WTC11 (cell line): ENCODE data around the gene ARFIP1. TPM values are rescaled to one million over a fixed set of nuclear protein-coding genes. Genes with fewer than 3 reads are reported as not detected.
A peak's percentile ranks its signal among the peaks of the same experiment; 100 is the strongest.

Experiments used
- ATAC-seq: fragments of 200-7000 bp; cut with Tn5 transposase; 2 replicates; pipeline ENCODE4 v1.10.0; 2021; ENCODE audit warnings: mild to moderate bottlenecking, moderate library complexity
- CTCF ChIA-PET: fragments of 300-600 bp; sonication (Branson Sonifier 250); formaldehyde crosslinking; loops from one replicate; lab custom pipeline; 2021; ENCODE audit warnings: antibody characterized with exemption; lab: Charles Lee
- POLR2A ChIA-PET: fragments of 350-600 bp; sonication (Branson Sonifier 250); formaldehyde crosslinking; loops from one replicate; lab custom pipeline; 2021; ENCODE audit warnings: antibody characterized with exemption; lab: Charles Lee
- DNase-seq: peaks from one replicate; pipeline ENCODE4 v3.0.0; 2021; ENCODE audit warnings: low spot score
- H3K27ac Mint-ChIP-seq: 2 replicates; pipeline ENCODE4 v1.8.0; 2021; ENCODE audit warnings: mixed read lengths
- H3K27me3 Mint-ChIP-seq: 2 replicates; pipeline ENCODE4 v1.8.0; 2021; ENCODE audit warnings: low read depth, mild to moderate bottlenecking, moderate library complexity, mixed read lengths
- H3K36me3 Mint-ChIP-seq: 2 replicates; pipeline ENCODE4 v1.8.0; 2021; ENCODE audit warnings: mixed read lengths
- H3K4me1 Mint-ChIP-seq: 2 replicates; pipeline ENCODE4 v1.8.0; 2022; ENCODE audit warnings: mixed read lengths
- H3K4me3 Mint-ChIP-seq: 2 replicates; pipeline ENCODE4 v1.8.0; 2021; ENCODE audit warnings: mild to moderate bottlenecking, moderate library complexity, mixed read lengths
- H3K9me3 Mint-ChIP-seq: 2 replicates; pipeline ENCODE4 v1.8.0; 2021; ENCODE audit warnings: mixed read lengths
- EMX1 ChIP-seq: fragments of 250-450 bp; sonication (Bioruptor Pico); IDR thresholded peaks from 2 replicates; pipeline ENCODE4 v1.8.0; 2021; ENCODE audit warnings: mild to moderate bottlenecking
- FOXK1 ChIP-seq: sonication (generic); formaldehyde crosslinking; IDR thresholded peaks from 2 replicates; pipeline ENCODE4 v1.8.0; 2022; ENCODE audit warnings: mild to moderate bottlenecking, moderate library complexity, missing genetic modification reagents
- GABPB1 ChIP-seq: sonication (generic); formaldehyde crosslinking; IDR thresholded peaks from 2 replicates; pipeline ENCODE4 v1.8.1; 2023; ENCODE audit warnings: mild to moderate bottlenecking, missing genetic modification reagents
- HMGA2 ChIP-seq: fragments of 250-450 bp; sonication (Bioruptor Pico); IDR thresholded peaks from 2 replicates; pipeline ENCODE4 v1.4.0; 2021; ENCODE audit warnings: mild to moderate bottlenecking, moderate library complexity
- KAT7 ChIP-seq: sonication (generic); formaldehyde crosslinking; IDR thresholded peaks from 2 replicates; pipeline ENCODE4 v1.8.1; 2023; ENCODE audit warnings: missing genetic modification reagents, mild to moderate bottlenecking, borderline replicate concordance
- NFATC4 ChIP-seq: fragments of 250-450 bp; sonication (Bioruptor Pico); IDR thresholded peaks from 2 replicates; pipeline ENCODE4 v1.9.0; 2021; ENCODE audit warnings: mild to moderate bottlenecking
- NFYB ChIP-seq: sonication (generic); formaldehyde crosslinking; conservative IDR thresholded peaks from 2 replicates; pipeline ENCODE4 v1.8.0; 2022; ENCODE audit warnings: low read depth, missing genetic modification reagents
- NR3C1 ChIP-seq: sonication (generic); formaldehyde crosslinking; conservative IDR thresholded peaks from 2 replicates; pipeline ENCODE4 v1.8.1; 2023; ENCODE audit warnings: low read depth, mild to moderate bottlenecking, missing genetic modification reagents
- ZNF671 ChIP-seq: fragments of 250-450 bp; sonication (Bioruptor Pico); IDR thresholded peaks from 2 replicates; pipeline ENCODE4 v1.8.0; 2021; ENCODE audit warnings: mild to moderate bottlenecking
- total RNA-seq: library from RNA; stranded (reverse); gene quantifications from 3 replicates; pipeline ENCODE4 v1.2.3, GENCODE V29; 2021
- TF ChIP-seq, protein P1 (sequence below): sonication (generic); formaldehyde crosslinking; IDR thresholded peaks from 2 replicates; pipeline ENCODE4 v1.8.0; 2022; ENCODE audit warnings: mild to moderate bottlenecking, missing genetic modification reagents
- TF ChIP-seq, protein P2 (sequence below): sonication (generic); formaldehyde crosslinking; IDR thresholded peaks from 2 replicates; pipeline ENCODE4 v1.8.1; 2022; ENCODE audit warnings: low read depth, missing genetic modification reagents, borderline replicate concordance
- TF ChIP-seq, protein P3 (sequence below): sonication (generic); formaldehyde crosslinking; conservative IDR thresholded peaks from 2 replicates; pipeline ENCODE4 v1.8.1; 2023; ENCODE audit warnings: mild to moderate bottlenecking, low read depth, missing genetic modification reagents, moderate library complexity
- TF ChIP-seq, protein P4 (sequence below): fragments of 250-450 bp; sonication (Bioruptor Pico); IDR thresholded peaks from 2 replicates; pipeline ENCODE4 v2.1.2; 2022; ENCODE audit warnings: mild to moderate bottlenecking, moderate library complexity
- TF ChIP-seq, protein P5 (sequence below): fragments of 250-450 bp; sonication (Bioruptor Pico); IDR thresholded peaks from 2 replicates; pipeline ENCODE4 v1.9.0; 2021; ENCODE audit warnings: mild to moderate bottlenecking, borderline replicate concordance
- TF ChIP-seq, protein P6 (sequence below): fragments of 250-450 bp; sonication (Bioruptor Pico); IDR thresholded peaks from 2 replicates; pipeline ENCODE4 v1.9.0; 2021; ENCODE audit warnings: moderate library complexity, mild to moderate bottlenecking, inconsistent platforms, borderline replicate concordance
- TF ChIP-seq, protein P7 (sequence below): sonication (generic); formaldehyde crosslinking; IDR thresholded peaks from 2 replicates; pipeline ENCODE4 v1.8.1; 2022; ENCODE audit warnings: low read depth, mild to moderate bottlenecking, moderate library complexity, missing genetic modification reagents, borderline replicate concordance
- TF ChIP-seq, protein P8 (sequence below): sonication (generic); formaldehyde crosslinking; conservative IDR thresholded peaks from 2 replicates; pipeline ENCODE4 v1.8.1; 2022; ENCODE audit warnings: mild to moderate bottlenecking, missing genetic modification reagents
- TF ChIP-seq, protein P9 (sequence below): fragments of 250-450 bp; sonication (Bioruptor Pico); IDR thresholded peaks from 2 replicates; pipeline ENCODE4 v1.9.0; 2021; ENCODE audit warnings: mild to moderate bottlenecking

The ARFIP1 gene
- total RNA-seq, 1 experiment from 2014 or later = 35.3 TPM

DNA sequence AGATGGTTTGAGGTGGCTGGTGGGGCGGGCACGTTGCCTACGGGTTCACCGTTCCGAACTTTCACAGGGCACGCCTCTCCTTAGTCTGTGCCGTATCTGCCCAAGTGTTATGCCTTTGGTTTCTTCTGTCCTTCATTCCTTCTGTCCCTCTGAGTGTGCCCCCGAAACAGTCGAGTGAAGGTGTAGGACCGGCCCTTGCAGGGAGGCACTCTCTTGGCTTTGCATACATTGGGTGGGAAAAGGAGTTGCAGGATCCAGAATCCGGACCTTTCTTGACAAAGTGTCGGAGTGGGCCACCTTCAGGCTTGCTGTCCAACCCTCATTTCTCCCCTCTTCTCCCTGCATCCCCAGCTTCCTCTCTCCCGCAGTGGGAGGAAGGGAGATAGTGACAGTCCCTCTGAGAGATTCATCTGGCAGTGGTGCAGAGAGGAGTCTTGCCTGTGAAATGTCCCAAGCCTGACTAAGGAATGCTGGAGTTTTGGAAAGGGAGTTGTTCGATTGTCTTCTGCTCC is 569 bp downstream of the ARFIP1 start (continued):
- TF ChIP-seq, protein P1, sequence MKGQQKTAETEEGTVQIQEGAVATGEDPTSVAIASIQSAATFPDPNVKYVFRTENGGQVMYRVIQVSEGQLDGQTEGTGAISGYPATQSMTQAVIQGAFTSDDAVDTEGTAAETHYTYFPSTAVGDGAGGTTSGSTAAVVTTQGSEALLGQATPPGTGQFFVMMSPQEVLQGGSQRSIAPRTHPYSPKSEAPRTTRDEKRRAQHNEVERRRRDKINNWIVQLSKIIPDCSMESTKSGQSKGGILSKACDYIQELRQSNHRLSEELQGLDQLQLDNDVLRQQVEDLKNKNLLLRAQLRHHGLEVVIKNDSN (CRISPR knock-in tag) = 0 out of 2 replicates have a peak, but pooled peaks have one; percentile 11
- TF ChIP-seq, protein P2, sequence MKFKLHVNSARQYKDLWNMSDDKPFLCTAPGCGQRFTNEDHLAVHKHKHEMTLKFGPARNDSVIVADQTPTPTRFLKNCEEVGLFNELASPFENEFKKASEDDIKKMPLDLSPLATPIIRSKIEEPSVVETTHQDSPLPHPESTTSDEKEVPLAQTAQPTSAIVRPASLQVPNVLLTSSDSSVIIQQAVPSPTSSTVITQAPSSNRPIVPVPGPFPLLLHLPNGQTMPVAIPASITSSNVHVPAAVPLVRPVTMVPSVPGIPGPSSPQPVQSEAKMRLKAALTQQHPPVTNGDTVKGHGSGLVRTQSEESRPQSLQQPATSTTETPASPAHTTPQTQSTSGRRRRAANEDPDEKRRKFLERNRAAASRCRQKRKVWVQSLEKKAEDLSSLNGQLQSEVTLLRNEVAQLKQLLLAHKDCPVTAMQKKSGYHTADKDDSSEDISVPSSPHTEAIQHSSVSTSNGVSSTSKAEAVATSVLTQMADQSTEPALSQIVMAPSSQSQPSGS (CRISPR knock-in tag) = no peak
- TF ChIP-seq HMGA2 (CRISPR knock-in tag) (no peak), NFYB (CRISPR knock-in tag) (no peak)
- TF ChIP-seq, protein P3, sequence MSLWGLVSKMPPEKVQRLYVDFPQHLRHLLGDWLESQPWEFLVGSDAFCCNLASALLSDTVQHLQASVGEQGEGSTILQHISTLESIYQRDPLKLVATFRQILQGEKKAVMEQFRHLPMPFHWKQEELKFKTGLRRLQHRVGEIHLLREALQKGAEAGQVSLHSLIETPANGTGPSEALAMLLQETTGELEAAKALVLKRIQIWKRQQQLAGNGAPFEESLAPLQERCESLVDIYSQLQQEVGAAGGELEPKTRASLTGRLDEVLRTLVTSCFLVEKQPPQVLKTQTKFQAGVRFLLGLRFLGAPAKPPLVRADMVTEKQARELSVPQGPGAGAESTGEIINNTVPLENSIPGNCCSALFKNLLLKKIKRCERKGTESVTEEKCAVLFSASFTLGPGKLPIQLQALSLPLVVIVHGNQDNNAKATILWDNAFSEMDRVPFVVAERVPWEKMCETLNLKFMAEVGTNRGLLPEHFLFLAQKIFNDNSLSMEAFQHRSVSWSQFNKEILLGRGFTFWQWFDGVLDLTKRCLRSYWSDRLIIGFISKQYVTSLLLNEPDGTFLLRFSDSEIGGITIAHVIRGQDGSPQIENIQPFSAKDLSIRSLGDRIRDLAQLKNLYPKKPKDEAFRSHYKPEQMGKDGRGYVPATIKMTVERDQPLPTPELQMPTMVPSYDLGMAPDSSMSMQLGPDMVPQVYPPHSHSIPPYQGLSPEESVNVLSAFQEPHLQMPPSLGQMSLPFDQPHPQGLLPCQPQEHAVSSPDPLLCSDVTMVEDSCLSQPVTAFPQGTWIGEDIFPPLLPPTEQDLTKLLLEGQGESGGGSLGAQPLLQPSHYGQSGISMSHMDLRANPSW (CRISPR knock-in tag) = no peak
- TF ChIP-seq, protein P4, sequence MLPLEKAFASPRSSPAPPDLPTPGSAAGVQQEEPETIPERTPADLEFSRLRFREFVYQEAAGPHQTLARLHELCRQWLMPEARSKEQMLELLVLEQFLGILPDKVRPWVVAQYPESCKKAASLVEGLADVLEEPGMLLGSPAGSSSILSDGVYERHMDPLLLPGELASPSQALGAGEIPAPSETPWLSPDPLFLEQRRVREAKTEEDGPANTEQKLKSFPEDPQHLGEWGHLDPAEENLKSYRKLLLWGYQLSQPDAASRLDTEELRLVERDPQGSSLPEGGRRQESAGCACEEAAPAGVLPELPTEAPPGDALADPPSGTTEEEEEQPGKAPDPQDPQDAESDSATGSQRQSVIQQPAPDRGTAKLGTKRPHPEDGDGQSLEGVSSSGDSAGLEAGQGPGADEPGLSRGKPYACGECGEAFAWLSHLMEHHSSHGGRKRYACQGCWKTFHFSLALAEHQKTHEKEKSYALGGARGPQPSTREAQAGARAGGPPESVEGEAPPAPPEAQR (CRISPR knock-in tag) = no peak
- TF ChIP-seq, protein P5, sequence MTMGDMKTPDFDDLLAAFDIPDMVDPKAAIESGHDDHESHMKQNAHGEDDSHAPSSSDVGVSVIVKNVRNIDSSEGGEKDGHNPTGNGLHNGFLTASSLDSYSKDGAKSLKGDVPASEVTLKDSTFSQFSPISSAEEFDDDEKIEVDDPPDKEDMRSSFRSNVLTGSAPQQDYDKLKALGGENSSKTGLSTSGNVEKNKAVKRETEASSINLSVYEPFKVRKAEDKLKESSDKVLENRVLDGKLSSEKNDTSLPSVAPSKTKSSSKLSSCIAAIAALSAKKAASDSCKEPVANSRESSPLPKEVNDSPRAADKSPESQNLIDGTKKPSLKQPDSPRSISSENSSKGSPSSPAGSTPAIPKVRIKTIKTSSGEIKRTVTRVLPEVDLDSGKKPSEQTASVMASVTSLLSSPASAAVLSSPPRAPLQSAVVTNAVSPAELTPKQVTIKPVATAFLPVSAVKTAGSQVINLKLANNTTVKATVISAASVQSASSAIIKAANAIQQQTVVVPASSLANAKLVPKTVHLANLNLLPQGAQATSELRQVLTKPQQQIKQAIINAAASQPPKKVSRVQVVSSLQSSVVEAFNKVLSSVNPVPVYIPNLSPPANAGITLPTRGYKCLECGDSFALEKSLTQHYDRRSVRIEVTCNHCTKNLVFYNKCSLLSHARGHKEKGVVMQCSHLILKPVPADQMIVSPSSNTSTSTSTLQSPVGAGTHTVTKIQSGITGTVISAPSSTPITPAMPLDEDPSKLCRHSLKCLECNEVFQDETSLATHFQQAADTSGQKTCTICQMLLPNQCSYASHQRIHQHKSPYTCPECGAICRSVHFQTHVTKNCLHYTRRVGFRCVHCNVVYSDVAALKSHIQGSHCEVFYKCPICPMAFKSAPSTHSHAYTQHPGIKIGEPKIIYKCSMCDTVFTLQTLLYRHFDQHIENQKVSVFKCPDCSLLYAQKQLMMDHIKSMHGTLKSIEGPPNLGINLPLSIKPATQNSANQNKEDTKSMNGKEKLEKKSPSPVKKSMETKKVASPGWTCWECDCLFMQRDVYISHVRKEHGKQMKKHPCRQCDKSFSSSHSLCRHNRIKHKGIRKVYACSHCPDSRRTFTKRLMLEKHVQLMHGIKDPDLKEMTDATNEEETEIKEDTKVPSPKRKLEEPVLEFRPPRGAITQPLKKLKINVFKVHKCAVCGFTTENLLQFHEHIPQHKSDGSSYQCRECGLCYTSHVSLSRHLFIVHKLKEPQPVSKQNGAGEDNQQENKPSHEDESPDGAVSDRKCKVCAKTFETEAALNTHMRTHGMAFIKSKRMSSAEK (CRISPR knock-in tag) = no peak

DNA sequence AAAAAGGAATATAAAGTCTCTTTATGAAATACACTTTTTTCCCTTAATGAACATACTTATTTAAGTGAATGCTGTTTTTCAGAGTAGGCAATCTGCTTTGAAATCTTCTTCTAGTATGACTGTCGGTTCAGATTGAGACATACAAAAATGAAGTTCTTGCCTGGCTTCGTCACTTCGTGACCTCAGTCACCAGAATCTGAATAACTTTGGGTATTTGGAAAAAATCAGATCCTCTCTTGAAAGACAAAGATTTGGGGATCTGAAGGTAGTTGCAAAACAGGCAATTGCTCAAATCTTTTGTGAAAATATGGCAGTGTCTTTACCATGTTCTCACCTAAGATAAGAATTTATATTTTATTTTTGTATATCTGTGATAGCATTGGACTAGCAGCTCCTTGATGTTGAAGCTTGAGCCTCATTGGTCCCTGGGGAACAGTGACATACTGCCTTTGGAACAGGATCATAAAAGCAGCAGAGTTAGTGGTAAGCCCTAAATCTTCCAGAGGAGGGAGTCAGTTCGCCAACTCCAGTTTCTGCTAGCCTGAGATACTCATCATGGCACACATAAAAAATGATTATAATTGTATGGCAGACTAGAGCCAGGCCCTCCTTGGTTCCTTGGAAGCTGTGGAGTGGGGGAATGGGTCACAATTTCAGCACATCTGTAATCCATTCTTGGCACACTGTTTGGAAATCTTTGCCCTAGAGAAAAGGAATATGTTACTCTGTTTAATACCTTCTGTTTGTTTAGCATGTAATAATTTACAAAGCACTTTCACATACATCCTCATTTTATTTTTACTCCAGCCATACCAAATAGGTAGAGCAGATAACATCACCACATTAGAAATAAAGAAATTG is 5.0 kb downstream of the ARFIP1 start:
- no peak for DNase-seq
- peaks cover 15% of the 10 kb centered on the region for H3K4me1 Mint-ChIP-seq
- no peaks in the 10 kb centered on the region for H3K9me3 Mint-ChIP-seq
- ATAC-seq = peak; percentile 58
- H3K4me3 Mint-ChIP-seq = no peak overlapping the region
- no peaks in the 10 kb centered on the region; the same call in 1 of the 2 replicates for H3K27me3 Mint-ChIP-seq
- H3K27ac Mint-ChIP-seq = no peak overlapping the region
- H3K36me3 Mint-ChIP-seq = no peaks in the 10 kb centered on the region
- CTCF ChIA-PET = interaction anchor here (0.6 to 1.0 kb wide), 3 partner anchors 18 to 377 kb away, joined by 3 to 4 read pairs (median 3); no protein-coding TSS in a partner anchor
- POLR2A ChIA-PET = no interaction called here
- TF ChIP-seq, protein P6, sequence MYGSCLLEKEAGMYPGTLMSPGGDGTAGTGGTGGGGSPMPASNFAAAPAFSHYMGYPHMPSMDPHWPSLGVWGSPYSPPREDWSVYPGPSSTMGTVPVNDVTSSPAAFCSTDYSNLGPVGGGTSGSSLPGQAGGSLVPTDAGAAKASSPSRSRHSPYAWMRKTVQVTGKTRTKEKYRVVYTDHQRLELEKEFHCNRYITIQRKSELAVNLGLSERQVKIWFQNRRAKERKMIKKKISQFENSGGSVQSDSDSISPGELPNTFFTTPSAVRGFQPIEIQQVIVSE (CRISPR knock-in tag) = no peak
- TF ChIP-seq GABPB1 (no peak), ZNF671 (CRISPR knock-in tag) (no peak), EMX1 (CRISPR knock-in tag) (no peak), NR3C1 (no peak), KAT7 (CRISPR knock-in tag) (no peak), NFATC4 (CRISPR knock-in tag) (no peak), FOXK1 (CRISPR knock-in tag) (no peak)
- TF ChIP-seq, protein P7, sequence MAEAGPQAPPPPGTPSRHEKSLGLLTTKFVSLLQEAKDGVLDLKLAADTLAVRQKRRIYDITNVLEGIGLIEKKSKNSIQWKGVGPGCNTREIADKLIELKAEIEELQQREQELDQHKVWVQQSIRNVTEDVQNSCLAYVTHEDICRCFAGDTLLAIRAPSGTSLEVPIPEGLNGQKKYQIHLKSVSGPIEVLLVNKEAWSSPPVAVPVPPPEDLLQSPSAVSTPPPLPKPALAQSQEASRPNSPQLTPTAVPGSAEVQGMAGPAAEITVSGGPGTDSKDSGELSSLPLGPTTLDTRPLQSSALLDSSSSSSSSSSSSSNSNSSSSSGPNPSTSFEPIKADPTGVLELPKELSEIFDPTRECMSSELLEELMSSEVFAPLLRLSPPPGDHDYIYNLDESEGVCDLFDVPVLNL (CRISPR knock-in tag) = no peak
- TF ChIP-seq, protein P2 (CRISPR knock-in tag) = no peak
- TF ChIP-seq, protein P8, sequence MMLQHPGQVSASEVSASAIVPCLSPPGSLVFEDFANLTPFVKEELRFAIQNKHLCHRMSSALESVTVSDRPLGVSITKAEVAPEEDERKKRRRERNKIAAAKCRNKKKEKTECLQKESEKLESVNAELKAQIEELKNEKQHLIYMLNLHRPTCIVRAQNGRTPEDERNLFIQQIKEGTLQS (CRISPR knock-in tag) = no peak
- TF ChIP-seq, protein P9, sequence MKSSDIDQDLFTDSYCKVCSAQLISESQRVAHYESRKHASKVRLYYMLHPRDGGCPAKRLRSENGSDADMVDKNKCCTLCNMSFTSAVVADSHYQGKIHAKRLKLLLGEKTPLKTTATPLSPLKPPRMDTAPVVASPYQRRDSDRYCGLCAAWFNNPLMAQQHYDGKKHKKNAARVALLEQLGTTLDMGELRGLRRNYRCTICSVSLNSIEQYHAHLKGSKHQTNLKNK (CRISPR knock-in tag) = no peak
